Measurements from ENCODE around the gene FAM3D.

- TF ChIP-seq CTCF (conservative IDR thresholded peaks at IDR 0.05; ENCODE audit: low read depth, low read length) (no peak), EZH2 (IDR thresholded peaks at IDR 0.05; ENCODE audit: borderline replicate concordance, low read depth, low read length, poor library complexity, severe bottlenecking) (no peak)
Measured at GRCh38 chr3:58708116-58708791, 41.7 kb upstream of the FAM3D start.
